Measurements from ENCODE around the gene TKTL2.

GRCh38 chr4:163489929-163490328, 16.4 kb upstream of the TKTL2 start:
- TF ChIP-seq CTCF (IDR thresholded peaks at IDR 0.05) (no peak), EZH2 (IDR thresholded peaks at IDR 0.05) (no peak)
